ENCODE data around the gene TRABD2B. TPM values are rescaled to one million over a fixed set of nuclear protein-coding genes. Genes with fewer than 3 reads are reported as not detected.

TRABD2B gene
- total and polyA plus RNA-seq, 4 donors: 0.28 to 2.6 (median 1.3) TPM

DNA sequence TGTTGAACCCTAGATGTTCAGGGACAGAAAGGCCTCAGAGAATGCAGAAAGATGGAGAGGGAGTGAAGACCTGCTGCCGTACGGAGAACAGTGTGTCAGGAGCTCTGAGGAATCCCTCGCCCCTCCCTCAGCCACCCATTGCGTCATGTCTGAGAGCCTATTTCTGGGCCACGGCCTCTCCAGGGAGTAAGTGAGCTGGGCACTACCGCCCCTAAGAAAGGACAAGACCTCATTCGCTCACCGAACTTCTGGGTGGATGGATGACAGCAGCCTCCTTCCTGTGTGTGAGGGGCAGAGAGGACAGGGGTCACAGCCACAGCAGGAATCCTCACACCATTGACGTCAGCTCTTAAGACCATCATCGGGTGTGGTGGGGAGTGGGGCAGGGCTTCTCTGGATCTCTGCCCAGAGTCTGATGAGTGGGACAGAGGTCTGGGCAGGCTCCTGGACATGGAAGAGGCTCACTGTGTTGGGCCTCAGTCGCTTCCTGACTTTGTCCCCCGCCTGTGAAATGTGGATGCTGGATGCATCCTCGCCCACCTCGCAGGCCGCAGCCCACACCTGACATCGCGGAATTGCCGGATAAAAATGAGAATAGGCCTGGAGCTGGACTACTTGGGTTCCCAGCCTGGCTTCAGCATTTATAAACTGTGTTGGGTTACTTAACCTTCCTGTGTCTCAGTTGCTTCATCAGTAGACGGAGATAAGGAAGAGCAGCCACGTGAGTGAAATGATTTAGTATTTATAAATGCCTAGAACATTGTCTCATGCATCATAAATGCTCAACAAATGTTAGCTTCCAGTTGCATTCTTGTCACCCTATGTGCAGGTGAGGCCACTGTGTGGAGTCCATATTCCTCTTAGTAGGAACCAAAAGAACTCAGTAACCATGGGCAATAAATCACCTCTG lies 238.6 kb downstream of the TRABD2B start:
- Histone ChIP-seq H3K4me3 (ENCODE audit: low read depth in 1 of 3, low read length in 3 of 3) (no peak overlapping the region), H3K36me3 (ENCODE audit: control insufficient read depth in 4 of 4, insufficient read depth in 3 of 4, low read depth in 1 of 4, low read length in 3 of 4) (no peaks in the 10 kb centered on the region), H3K9me3 (ENCODE audit: control insufficient read depth in 4 of 4, low read length in 3 of 4) (no peaks in the 10 kb centered on the region), H3K4me1 (ENCODE audit: control insufficient read depth in 4 of 4, insufficient read depth in 4 of 4, low read length in 3 of 4) (no peaks in the 10 kb centered on the region), H3K27me3 (ENCODE audit: control insufficient read depth in 4 of 4, insufficient read depth in 4 of 4, low read length in 3 of 4) (no peaks in the 10 kb centered on the region), H3K9ac (ENCODE audit: low read depth in 1 of 2, low read length in 2 of 2) (no peak overlapping the region), H3K27ac (ENCODE audit: low read depth in 1 of 2, low read length in 2 of 2) (no peak overlapping the region)
- TF ChIP-seq FOXA1 (IDR thresholded peaks at IDR 0.05) (no peak), JUND (IDR thresholded peaks at IDR 0.05) (no peak), REST (IDR thresholded peaks at IDR 0.05) (no peak), NR2F2 (IDR thresholded peaks at IDR 0.05) (no peak), RAD21 (IDR thresholded peaks at IDR 0.05) (no peak), ATF3 (IDR thresholded peaks at IDR 0.05) (no peak), CTCF (IDR thresholded peaks at IDR 0.05; ENCODE audit: low read depth, low read length, missing input control) (no peak), HNF4A (conservative IDR thresholded peaks at IDR 0.05) (no peak), EGR1 (IDR thresholded peaks at IDR 0.05; ENCODE audit: low read depth in 2 of 2) (no peak), TAF1 (conservative IDR thresholded peaks at IDR 0.05) (no peak)
- TF ChIP-seq, protein P1, sequence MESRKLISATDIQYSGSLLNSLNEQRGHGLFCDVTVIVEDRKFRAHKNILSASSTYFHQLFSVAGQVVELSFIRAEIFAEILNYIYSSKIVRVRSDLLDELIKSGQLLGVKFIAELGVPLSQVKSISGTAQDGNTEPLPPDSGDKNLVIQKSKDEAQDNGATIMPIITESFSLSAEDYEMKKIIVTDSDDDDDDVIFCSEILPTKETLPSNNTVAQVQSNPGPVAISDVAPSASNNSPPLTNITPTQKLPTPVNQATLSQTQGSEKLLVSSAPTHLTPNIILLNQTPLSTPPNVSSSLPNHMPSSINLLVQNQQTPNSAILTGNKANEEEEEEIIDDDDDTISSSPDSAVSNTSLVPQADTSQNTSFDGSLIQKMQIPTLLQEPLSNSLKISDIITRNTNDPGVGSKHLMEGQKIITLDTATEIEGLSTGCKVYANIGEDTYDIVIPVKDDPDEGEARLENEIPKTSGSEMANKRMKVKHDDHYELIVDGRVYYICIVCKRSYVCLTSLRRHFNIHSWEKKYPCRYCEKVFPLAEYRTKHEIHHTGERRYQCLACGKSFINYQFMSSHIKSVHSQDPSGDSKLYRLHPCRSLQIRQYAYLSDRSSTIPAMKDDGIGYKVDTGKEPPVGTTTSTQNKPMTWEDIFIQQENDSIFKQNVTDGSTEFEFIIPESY (IDR thresholded peaks at IDR 0.05): no peak
- TF ChIP-seq, protein P2, sequence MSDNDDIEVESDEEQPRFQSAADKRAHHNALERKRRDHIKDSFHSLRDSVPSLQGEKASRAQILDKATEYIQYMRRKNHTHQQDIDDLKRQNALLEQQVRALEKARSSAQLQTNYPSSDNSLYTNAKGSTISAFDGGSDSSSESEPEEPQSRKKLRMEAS (IDR thresholded peaks at IDR 0.05): no peak
- DNase-seq (ENCODE audit: low spot score): no peak
- 73% methylated on average over 20 of the region's 20 CpGs for WGBS
